ENCODE measurements around the gene LRRC51.

LRRC51 gene

GRCh38 chr11:72080326-72081183 lies at the start of gene LRRC51, which contains the start of gene NUMA1:
TSS of gene LRRC51 (plus strand) at chr11:72080850. CDS start at chr11:72089084, 8,234 bp downstream.
TSS of gene NUMA1 (minus strand) at chr11:72080542. CDS start at chr11:72035943, 44,599 bp downstream.
- peak; percentile 99 for DNase-seq (ENCODE audit: low read depth, low spot score)

GRCh38 chr11:72036687-72037086 lies 44.0 kb upstream of the LRRC51 start:
- no peak for DNase-seq (ENCODE audit: low read depth, low spot score)

- DNase-seq (ENCODE audit: low read depth, low spot score): no peak
These were observed 42.9 kb upstream of the LRRC51 start for GRCh38 chr11:72037554-72038311.

- DNase-seq (ENCODE audit: low read depth, low spot score): peak; percentile 31
These were observed 42.2 kb upstream of the LRRC51 start for GRCh38 chr11:72038491-72038890.

- DNase-seq (ENCODE audit: low read depth, low spot score): no peak
These were observed 41.4 kb upstream of the LRRC51 start for GRCh38 chr11:72039031-72039855.

GRCh38 chr11:72039856-72040401 lies 40.7 kb upstream of the LRRC51 start:
- no peak for DNase-seq (ENCODE audit: low read depth, low spot score)

- peak; percentile 90 for DNase-seq (ENCODE audit: low read depth, low spot score)
These were observed 39.9 kb upstream of the LRRC51 start for GRCh38 chr11:72040491-72041363.

- peak; percentile 58 for DNase-seq (ENCODE audit: low read depth, low spot score)
These were observed 39.1 kb upstream of the LRRC51 start for GRCh38 chr11:72041364-72042063.

- DNase-seq (ENCODE audit: low read depth, low spot score): no peak
These were observed 38.4 kb upstream of the LRRC51 start for GRCh38 chr11:72042064-72042745.

GRCh38 chr11:72045849-72046248 lies 34.8 kb upstream of the LRRC51 start:
- DNase-seq (ENCODE audit: low read depth, low spot score): no peak

GRCh38 chr11:72048766-72049460 lies 31.7 kb upstream of the LRRC51 start:
- DNase-seq (ENCODE audit: low read depth, low spot score): no peak

GRCh38 chr11:72058416-72059034 lies 22.1 kb upstream of the LRRC51 start:
- no peak for DNase-seq (ENCODE audit: low read depth, low spot score)

GRCh38 chr11:72061739-72062396 lies 18.8 kb upstream of the LRRC51 start:
- no peak for DNase-seq (ENCODE audit: low read depth, low spot score)

- no peak for DNase-seq (ENCODE audit: low read depth, low spot score)
These were observed 13.8 kb upstream of the LRRC51 start for GRCh38 chr11:72066855-72067254.

GRCh38 chr11:72067266-72067665 lies 13.4 kb upstream of the LRRC51 start:
- no peak for DNase-seq (ENCODE audit: low read depth, low spot score)

GRCh38 chr11:72067676-72068075 lies 13.0 kb upstream of the LRRC51 start:
- DNase-seq (ENCODE audit: low read depth, low spot score): no peak

- DNase-seq (ENCODE audit: low read depth, low spot score): no peak
These were observed 11.4 kb upstream of the LRRC51 start for GRCh38 chr11:72069200-72069599.

Measured in brain pericyte (primary cell).